Stimulated activated CD8-positive, alpha-beta memory T cell treated with anti-CD3 and anti-CD28 coated beads, Interleukin-12 subunit alpha, Interleukin-12 subunit beta, amount 100 ng/mL, for 4 hours (primary cell): ENCODE results near the gene PEAR1.
A peak's percentile ranks its signal among the peaks of the same experiment; 100 is the strongest.

Experiments used
- DNase-seq: peaks from one replicate; pipeline ENCODE4 v3.0.0-alpha.2; 2020; ENCODE audit warnings: low read depth

Gene PEAR1

DNA sequence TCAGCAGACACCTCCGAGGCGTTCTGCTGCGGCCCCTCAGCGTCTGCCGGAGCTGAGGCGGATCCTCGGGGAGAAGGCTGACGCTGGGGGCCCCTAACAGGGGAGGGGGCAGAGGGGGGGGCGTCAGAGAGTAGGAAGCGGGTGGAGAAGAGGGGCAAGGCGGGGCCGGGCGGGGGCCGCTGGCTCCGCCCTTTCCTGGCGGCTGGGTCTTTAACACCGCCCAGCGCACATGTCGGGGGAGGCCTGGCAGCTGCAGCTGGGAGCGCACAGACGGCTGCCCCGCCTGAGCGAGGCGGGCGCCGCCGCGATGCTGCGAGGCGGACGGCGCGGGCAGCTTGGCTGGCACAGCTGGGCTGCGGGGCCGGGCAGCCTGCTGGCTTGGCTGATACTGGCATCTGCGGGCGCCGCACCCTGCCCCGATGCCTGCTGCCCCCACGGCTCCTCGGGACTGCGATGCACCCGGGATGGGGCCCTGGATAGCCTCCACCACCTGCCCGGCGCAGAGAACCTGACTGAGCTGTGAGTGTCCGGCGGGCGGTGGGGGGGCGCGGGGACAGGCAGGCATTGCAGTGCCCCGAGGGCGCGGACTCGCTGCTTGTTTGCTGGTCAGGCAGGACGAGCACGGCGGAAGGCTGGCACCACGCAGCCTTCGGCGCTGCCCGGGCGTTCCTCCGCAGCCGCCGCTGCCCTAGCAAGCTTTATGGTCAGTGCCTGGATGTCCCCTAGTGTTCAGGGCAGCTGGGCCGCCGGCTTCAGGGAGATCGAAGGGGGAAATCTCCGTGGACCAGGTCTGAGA lies 32.7 kb upstream of the PEAR1 start, which contains the start of gene NTRK1:
NTRK1 (plus strand) TSS at position 238 of the 796 bp plus-strand sequence; CDS start at position 308, 70 bp downstream.
- peak; percentile 48 for DNase-seq

DNA sequence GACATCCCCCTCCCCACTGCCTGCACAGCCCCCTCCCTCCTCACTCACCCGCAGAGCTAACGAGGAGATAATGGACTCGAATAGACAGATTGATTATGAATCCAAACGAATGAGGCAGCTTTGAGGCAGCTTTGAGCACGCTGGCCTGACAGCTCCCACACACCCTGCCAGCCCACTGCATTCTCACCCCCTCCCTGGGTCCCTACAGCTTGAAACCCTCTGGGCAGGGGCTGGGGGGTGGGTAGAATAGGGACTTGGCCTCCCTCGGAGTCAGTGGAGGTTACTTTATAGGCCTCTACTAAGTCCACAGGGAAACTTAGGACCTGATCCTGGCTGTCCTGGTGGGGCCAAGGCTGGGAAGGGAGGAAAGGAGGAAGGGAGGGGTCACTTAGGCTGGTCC lies 30.9 kb upstream of the PEAR1 start:
- no peak for DNase-seq

DNA sequence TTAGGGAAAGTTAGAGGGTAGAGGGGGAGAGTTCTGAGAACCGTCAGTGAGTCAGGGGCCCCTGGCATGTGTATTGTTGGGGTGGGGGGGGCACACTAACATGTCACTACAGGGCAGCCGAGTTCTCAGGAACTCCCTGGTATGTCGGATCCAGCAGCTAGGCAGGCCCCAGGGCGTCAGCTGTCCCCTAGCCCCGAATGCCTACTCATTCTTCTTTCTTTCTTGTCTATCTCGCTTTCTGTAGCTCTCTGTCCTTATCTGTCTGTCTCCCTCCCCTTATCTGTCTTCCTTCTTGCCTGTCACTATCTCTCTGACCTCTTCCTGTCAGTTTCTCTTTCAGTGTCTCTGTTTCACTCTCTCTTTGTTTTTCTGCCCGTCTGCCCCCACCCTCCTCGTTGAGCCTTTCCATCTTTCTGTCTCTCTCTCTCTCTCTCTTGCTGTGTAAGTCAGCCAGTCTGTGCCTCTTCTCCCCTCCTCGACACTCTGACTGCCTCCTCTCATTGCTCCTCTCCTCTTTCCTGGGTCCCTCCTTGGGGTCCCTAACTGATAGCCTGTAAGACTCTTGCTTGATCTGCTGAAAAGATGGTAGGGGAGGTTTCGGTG lies 30.4 kb upstream of the PEAR1 start:
- DNase-seq: no peak

DNA sequence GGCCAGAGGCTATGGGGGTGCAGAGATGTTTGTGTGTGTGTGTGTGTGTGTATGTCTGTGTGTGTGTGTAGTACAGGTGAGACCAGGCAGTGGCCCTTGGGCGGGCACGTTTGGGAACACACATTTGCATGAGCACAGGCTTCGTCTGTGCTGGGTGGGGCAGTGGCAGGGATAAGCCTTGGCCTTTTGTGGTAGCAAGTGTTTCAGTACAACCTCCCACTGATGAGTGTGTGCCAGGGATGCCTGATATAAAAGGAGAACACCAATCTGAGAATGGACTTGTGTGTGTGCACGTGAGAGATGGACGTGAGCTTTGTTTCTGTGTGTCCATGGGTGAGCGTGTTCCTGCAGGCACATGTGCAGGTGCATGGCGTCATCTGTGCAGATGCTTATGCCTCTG lies 29.9 kb upstream of the PEAR1 start:
- no peak for DNase-seq

DNA sequence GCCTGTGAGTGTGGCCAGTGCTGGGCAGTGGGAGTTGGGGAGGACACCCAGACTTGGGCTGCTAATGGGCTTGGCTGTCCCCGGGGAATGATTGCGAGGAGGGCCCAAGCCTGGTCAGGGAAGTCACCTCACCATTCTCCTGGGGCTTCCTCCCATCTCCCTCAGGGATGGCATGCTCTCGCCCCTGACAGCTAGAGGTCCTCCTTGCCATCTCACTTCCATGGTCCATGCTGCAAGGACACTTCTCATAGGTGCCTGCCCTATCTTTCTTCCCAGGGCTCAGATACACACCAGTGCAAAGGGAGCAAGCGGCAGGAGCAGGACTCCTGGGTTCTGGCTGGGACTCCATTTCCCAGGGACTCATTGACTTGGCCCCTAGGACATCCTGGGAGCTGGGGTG lies 28.7 kb upstream of the PEAR1 start:
- no peak for DNase-seq

DNA sequence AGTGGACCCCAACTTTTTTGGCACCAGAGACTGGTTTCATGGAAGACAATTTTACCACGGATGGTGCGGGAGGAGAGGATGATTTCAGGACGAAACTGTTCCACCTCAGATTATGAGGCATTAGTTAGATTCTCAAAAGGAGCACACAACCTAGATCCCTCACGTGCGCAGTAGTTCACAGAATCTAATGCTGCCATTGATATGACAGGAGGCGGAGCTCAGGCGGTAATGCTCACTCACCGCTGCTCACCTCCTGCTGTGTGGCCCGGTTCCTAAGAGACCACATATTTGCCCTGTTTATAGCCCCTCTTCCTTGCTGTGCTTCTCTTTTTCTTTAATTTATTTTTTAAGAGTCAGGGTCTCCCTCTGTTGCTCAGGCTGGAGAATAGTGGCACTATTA lies 28.3 kb upstream of the PEAR1 start:
- DNase-seq: no peak

DNA sequence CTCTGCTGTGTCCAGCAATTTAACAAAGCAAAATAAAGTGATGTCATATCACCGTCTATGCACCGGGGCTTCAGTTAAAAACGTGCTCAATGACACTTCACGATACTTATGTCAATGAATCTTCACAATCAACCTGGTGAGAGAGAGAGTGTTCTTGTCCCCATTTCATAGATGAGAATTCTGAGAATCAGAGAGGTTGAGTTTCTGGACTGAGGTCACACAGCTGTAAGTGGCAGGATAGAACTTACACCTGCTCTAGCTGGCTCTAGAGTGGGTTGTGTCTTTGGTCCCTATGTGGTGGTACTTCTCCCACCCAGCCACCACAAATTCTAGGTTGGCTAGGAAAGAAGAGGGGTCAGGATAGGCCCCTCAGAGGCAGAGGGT lies 27.7 kb upstream of the PEAR1 start:
- no peak for DNase-seq

DNA sequence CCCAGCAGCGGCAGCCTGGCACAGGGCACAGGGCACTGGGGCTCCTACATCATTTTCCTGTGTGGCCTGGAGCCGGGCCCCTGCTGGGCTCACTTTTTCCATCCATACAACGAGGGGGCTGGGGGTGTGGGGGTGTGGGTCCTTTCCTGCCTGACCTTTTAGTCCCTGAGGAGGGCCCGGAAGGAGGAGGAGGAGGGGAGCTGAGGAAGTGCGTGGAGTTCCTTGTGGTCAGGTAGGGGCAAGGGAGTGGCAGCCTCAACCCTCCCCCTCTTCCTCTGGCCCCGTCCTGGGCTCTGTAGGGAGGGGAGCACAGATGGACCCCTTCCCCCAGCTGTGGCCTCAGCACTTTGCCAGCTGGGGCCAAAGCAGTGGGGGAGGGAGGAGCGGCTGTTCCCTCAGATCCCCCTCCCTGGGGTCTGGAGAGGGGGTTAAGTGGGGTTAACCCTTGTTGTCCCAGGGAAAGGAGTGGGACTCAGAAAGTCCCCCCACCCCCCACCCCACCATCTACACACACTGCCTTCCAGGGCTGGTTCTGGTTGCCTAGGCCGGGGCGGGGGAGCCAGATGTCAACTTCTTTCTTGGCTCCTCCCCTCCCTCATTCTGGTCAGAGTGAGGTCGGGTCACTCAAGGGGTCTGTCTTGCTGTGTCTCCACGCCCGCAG lies 27.1 kb upstream of the PEAR1 start:
- DNase-seq: no peak

DNA sequence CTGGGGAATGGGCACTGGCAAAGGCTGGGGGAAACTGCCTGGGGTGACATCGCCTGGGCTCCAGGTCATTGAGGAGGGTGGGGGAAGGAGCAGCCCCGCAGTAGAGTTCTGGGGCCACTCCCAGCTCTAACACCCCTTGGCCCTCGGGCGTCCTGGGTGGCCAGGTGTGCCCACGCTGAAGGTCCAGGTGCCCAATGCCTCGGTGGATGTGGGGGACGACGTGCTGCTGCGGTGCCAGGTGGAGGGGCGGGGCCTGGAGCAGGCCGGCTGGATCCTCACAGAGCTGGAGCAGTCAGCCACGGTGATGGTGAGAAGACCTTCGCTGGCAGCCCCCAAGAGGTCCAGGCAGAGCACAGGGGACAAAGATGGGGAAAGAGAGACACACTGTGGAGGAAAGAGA lies 25.2 kb upstream of the PEAR1 start:
- no peak for DNase-seq

DNA sequence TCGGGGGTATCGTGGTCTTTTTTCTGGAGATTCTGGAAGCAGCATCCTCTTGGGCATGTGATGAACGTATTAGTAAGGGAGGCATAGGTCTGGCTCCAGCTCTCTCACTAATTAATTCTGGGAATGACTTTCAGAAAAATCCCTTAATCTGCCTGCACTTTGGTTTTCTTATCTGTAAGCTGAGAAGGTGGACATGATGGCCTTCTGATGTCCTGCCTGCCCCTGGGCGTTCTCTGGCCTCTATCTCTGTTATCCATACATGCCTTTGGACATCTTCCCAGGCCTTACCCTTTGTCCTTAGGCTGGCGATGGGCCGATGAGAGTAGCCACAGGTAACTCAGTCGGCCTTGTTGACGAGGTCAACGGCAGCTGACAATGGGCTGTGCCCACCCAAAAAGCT lies 24.1 kb upstream of the PEAR1 start:
- no peak for DNase-seq

DNA sequence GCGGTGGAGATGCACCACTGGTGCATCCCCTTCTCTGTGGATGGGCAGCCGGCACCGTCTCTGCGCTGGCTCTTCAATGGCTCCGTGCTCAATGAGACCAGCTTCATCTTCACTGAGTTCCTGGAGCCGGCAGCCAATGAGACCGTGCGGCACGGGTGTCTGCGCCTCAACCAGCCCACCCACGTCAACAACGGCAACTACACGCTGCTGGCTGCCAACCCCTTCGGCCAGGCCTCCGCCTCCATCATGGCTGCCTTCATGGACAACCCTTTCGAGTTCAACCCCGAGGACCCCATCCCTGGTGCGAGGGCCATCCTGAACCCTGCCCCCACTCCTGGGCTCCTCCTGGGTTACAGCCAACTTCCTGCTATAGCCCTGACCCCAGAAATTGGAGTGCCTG lies 19.9 kb upstream of the PEAR1 start:
- no peak for DNase-seq

DNA sequence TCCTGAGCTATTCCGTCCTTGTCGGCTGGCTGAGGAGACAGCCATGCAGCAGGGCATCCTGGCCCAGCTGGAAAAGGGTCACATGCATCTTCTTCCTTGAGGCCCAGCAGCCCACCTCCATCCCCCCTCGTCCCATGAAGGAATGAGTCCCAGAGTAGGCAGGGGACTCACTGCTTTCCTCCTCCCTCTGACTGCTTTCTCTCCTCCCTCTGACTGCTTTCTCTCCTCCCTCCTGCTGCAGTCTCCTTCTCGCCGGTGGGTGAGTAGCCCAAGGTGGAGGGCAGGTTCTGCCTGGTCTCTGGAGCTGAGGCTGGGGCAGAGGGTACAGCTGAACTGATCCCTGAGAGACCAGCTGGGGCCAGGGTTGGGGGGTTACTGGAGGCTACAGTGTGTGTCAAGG lies 19.4 kb upstream of the PEAR1 start:
- no peak for DNase-seq

DNA sequence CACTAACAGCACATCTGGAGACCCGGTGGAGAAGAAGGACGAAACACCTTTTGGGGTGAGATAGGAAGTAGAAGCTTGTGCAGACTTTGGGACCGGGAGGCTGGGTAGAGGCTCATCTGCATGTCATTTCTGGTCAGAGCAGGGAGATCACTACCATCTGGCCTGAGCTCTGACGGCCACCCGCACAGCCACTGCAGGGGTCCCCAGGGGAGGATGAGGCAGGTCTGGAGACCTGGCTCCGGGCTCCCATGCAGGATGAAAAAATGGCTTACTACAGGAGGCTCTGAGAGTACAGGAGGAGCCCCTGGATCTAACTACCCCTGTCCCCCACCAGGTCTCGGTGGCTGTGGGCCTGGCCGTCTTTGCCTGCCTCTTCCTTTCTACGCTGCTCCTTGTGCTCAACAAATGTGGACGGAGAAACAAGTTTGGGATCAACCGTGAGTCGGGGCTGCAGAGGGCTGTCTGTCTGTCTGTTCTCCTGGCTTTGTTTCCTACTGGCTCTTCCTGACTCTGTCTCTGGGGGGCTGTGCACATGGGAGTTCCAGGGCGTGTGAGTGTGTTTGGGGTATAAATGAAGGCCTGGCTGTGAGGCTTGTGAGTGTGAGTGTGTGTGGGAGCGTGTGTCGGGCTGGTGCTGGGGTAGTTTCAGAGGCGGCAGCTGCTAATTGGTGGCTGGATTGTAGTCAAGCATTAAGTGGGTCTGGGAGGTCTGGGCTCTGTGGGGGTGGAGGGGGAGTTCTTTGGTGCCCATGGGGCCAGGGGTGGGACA lies 18.8 kb upstream of the PEAR1 start:
- no peak for DNase-seq

DNA sequence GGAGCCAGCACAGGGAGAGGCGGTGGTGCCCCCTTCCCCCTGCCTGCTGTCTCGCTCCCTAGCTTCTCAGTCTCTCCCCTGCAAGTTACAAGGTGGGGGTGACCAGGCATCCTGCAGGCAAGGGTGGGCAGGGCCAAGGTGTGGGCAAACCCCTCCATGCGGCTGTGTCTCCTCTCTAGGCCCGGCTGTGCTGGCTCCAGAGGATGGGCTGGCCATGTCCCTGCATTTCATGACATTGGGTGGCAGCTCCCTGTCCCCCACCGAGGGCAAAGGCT lies 18.2 kb upstream of the PEAR1 start:
- no peak for DNase-seq

DNA sequence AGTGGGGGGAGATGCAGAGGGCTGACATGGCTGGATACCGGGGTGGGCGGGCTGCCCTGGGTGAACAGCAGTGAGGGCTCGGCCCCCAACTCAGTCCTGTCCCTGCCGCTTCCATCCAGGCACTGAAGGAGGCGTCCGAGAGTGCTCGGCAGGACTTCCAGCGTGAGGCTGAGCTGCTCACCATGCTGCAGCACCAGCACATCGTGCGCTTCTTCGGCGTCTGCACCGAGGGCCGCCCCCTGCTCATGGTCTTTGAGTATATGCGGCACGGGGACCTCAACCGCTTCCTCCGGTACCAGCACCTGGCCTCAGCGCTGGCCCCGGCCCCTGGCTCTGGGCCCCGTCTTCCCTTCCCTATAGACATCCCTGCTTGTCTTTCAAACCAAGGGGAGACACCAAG lies 17.2 kb upstream of the PEAR1 start:
- DNase-seq: no peak

DNA sequence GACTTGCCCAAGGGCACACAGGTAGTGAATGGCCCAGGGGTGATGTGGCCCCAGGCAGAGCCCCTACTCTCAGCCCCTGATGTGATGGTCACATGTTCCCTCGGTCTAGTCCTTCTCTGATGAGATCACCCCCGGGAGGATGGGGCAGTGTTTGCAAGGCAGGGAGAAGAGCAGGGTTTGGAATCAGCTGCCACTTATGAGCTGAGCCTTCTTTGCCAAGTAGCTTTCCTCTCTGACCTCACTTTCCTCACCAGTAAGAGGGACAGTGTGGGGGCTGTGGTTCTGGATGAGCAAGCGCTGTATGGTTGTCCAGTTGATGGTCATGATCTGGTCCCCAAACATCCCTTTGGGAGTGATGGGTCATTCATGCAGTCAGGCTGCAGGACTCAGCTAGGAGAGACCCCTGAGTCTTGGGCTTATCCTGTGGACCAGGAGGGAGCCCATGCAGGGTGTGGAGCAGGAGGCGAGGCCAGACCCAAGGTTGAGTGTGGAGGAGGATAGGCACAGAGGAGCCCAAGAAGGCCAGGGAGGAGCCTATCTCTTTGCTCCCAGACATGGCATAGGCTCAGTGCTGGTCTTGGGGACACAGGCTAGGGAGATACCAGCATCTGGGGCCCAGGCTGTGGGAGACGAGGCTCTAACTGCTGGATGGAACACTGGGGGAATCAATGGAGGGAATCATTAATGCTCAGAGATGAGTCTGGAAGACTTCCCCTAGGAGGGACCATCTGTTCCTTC lies 15.9 kb upstream of the PEAR1 start:
- DNase-seq: no peak

DNA sequence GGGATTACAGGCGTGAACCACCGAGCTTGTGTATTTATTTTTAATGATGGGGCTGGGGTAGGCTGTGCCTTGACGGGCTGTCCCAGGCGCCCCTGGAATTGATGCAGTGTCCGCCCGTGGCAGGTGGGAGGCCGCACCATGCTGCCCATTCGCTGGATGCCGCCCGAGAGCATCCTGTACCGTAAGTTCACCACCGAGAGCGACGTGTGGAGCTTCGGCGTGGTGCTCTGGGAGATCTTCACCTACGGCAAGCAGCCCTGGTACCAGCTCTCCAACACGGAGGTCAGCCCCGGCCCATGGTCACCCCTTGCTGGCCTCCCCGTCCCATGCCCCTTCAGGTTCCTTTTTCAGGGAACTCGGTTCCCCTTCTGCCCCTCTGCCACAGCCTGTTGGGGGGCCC lies 13.6 kb upstream of the PEAR1 start:
- no peak for DNase-seq

DNA sequence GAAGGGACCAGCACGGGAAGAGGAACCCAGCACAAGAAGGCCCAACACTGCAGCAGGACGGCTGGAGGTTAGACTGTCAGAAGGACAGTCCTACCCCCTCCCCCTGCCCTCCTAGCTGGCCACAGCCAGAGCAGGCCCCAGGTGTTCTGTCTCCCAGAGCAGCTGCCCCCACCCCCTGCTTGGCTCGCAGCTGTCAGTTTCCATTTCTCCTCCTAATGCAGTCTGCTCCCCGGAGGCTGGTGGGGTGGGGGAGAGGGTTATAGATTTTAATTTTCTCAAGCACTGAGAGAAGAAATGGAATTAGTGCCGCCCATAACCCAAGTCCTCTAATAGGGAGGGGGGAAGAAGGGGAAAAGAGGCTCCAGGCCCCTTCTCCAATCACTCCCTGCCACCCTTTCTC lies 13.0 kb upstream of the PEAR1 start:
- DNase-seq: no peak

DNA sequence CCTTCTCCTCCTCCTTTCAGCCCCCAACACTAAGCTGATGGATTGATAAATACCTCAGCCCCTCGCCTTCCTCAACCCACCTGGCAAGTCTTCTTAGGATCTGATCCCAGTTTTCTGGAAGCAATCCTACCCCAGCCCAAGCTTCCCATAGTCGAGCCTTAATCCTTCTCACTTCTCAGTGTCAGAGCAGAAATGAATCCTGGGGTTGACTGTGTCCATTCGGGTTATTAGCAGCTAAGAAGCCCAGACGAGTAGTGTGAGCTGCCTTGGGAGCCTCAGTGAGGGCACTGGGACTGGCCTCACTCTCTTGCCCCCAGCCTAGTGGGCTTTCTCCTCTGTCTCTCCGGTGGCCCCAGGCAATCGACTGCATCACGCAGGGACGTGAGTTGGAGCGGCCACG lies 12.4 kb upstream of the PEAR1 start:
- DNase-seq: no peak

DNA sequence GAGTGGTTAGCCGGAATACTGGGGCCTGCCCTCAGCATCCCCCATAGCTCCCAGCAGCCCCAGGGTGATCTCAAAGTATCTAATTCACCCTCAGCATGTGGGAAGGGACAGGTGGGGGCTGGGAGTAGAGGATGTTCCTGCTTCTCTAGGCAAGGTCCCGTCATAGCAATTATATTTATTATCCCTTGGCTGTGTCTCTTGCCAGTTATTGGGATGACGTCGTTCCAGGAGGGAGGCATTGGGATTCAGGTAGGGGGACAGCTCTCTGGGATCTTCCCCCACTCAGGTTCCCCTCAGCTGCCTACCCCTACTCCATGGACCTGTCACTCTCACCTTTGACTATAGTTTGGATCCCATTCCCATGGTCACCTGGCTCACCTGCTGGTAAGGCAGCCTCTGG lies 11.9 kb upstream of the PEAR1 start:
- DNase-seq: no peak

DNA sequence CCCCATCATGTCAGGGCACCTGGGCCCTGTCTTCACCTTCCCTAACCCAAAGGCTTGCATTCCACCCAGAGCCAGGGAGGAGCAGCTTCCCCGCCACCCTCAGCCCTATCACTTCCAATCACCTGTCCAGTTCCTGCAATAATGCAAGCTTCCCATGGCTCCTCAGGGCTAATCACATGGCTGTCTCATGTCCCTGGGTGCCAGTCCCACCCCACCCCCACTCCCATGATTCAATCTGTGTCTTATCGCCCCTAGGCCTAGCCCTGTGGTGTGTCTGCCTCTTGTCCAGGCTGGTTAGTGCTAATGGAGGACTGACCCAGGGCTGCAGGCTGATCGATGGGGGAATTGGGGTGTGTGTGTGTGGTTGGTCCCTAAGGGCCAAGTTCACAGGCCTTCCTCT lies 11.0 kb upstream of the PEAR1 start:
- no peak for DNase-seq

DNA sequence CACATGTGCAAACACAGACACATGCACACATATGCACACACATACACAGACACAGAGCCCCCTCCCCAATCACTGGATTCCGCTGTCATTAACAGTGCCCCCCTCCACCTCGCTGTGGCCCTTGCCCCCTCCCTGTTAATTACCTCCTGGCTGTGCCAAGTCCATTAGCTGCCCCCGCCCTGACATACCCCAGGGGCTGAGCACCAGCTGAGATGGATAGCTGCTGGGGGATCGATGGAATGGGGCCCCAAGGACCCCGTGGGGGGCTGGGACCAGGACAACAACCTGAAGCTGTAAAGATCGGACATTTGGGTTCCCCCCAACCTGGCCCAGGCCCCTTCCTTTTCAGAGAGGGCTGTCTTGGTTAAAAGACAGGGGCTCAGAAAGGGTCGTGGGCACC lies 9.6 kb upstream of the PEAR1 start:
- no peak for DNase-seq
